ENCODE results near the gene ELMO2.
"Not testable (repeated sequence)": the region's sequence is repeated elsewhere in the genome, so short reads cannot be mapped to it uniquely, and the experiment has no call there.

The ELMO2 gene

GRCh38 chr20:46402331-46402811 lies 4.0 kb downstream of the ELMO2 start:
- DNase-seq = peak in 1 of 5 experiments; percentile 7

GRCh38 chr20:46401478-46401860 lies 4.9 kb downstream of the ELMO2 start:
- peak in 1 of 5 experiments; percentile 65 for DNase-seq

GRCh38 chr20:46400828-46401477 lies 5.5 kb downstream of the ELMO2 start:
- peak in 3 of 5 experiments; percentile 25 to 92 (median 81) for DNase-seq

GRCh38 chr20:46400253-46400652 lies 6.2 kb downstream of the ELMO2 start:
- DNase-seq = no peak

- DNase-seq = peak in 2 of 5 experiments; percentile 13 to 50
Measured at GRCh38 chr20:46399401-46399800, 7.0 kb downstream of the ELMO2 start.

- no peak for DNase-seq
Measured at GRCh38 chr20:46398963-46399362, 7.5 kb downstream of the ELMO2 start.

GRCh38 chr20:46396052-46396740 lies 10.2 kb downstream of the ELMO2 start:
- DNase-seq = no peak

GRCh38 chr20:46394872-46395760 lies 11.3 kb downstream of the ELMO2 start:
- no peak for DNase-seq

- no peak for DNase-seq
Measured at GRCh38 chr20:46393967-46394366, 12.4 kb downstream of the ELMO2 start.

GRCh38 chr20:46388937-46389336 lies 17.5 kb downstream of the ELMO2 start:
- DNase-seq = no peak

GRCh38 chr20:46388201-46388836 lies 18.1 kb downstream of the ELMO2 start:
- no peak for DNase-seq

GRCh38 chr20:46387054-46387453 lies 19.4 kb downstream of the ELMO2 start:
- not testable (repeated sequence) for DNase-seq

GRCh38 chr20:46378412-46379009 lies 27.9 kb downstream of the ELMO2 start:
- no peak for DNase-seq

GRCh38 chr20:46377518-46377917 lies 28.9 kb downstream of the ELMO2 start:
- DNase-seq = no peak

GRCh38 chr20:46376196-46376785 lies 30.1 kb downstream of the ELMO2 start:
- no peak for DNase-seq

GRCh38 chr20:46375771-46376170 lies 30.6 kb downstream of the ELMO2 start:
- no peak for DNase-seq

GRCh38 chr20:46374383-46374782 lies 32.0 kb downstream of the ELMO2 start:
- no peak for DNase-seq

GRCh38 chr20:46371656-46372055 lies 34.8 kb downstream of the ELMO2 start:
- DNase-seq = no peak

GRCh38 chr20:46368902-46369268 lies 37.5 kb downstream of the ELMO2 start:
- no peak for DNase-seq

GRCh38 chr20:46367967-46368901 lies 38.2 kb downstream of the ELMO2 start:
- DNase-seq = peak in 1 of 5 experiments; percentile 29

GRCh38 chr20:46367234-46367633 lies 39.2 kb downstream of the ELMO2 start:
- no peak for DNase-seq
